Neuronal stem cell (in vitro differentiated cells): ENCODE data around the gene MCC.

Experiments used
- DNase-seq: peaks from one replicate; pipeline ENCODE4 v3.0.0-alpha.2; 2013; ENCODE audit warnings: low spot score
- H2AFZ ChIP-seq: one replicate; pipeline ENCODE4 v1.6.1; 2013; ENCODE audit warnings: mild to moderate bottlenecking, low read length, inconsistent platforms
- H2AK5ac ChIP-seq: 2 replicates; pipeline ENCODE4 v1.6.1; 2013; ENCODE audit warnings: low read depth, mild to moderate bottlenecking, inconsistent platforms, low read length, moderate library complexity, mixed read lengths
- H2BK120ac ChIP-seq: 2 replicates; pipeline ENCODE4 v1.6.1; 2013; ENCODE audit warnings: low read depth, mild to moderate bottlenecking, inconsistent platforms, low read length, moderate library complexity, mixed read lengths
- H2BK12ac ChIP-seq: one replicate; pipeline ENCODE4 v1.6.1; 2013; ENCODE audit warnings: low read length, inconsistent platforms
- H2BK15ac ChIP-seq: 2 replicates; pipeline ENCODE4 v1.6.1; 2013; ENCODE audit warnings: mild to moderate bottlenecking, low read length, inconsistent platforms, mixed read lengths
- H2BK5ac ChIP-seq: one replicate; pipeline ENCODE4 v1.6.1; 2013; ENCODE audit warnings: inconsistent platforms, mild to moderate bottlenecking, low read length, moderate library complexity
- H3K14ac ChIP-seq: one replicate; pipeline ENCODE4 v1.6.1; 2013; ENCODE audit warnings: low read length, inconsistent platforms
- H3K18ac ChIP-seq: 2 replicates; pipeline ENCODE4 v1.6.1; 2013; ENCODE audit warnings: low read length, inconsistent platforms
- H3K23ac ChIP-seq: 2 replicates; pipeline ENCODE4 v1.6.1; 2013; ENCODE audit warnings: low read depth, mild to moderate bottlenecking, mixed read lengths, low read length, inconsistent platforms; ENCODE audit not compliant: poor library complexity
- H3K27ac ChIP-seq: replicated peaks from 3 replicates; pipeline ENCODE4 v1.5.1; 2013; ENCODE audit warnings: low read length, inconsistent platforms
- H3K27me3 ChIP-seq, 3 experiments: 2 replicates each; pipeline ENCODE4 v1.6.1; 2013; ENCODE audit warnings: low read length in 3 of 3, mild to moderate bottlenecking in 2 of 3, inconsistent platforms in 1 of 3, low read depth in 1 of 3, mixed read lengths in 1 of 3, moderate library complexity in 1 of 3; ENCODE audit not compliant: control insufficient read depth in 3 of 3, insufficient read depth in 3 of 3
- H3K36me3 ChIP-seq, 2 donors: replicated peaks in 1 of 2; 2 replicates each; pipeline ENCODE4 v1.6.1; 2013; ENCODE audit warnings: low read length in 2 of 2; ENCODE audit not compliant: control insufficient read depth in 2 of 2, insufficient read depth in 2 of 2
- H3K4ac ChIP-seq: 2 replicates; pipeline ENCODE4 v1.6.1; 2013; ENCODE audit warnings: inconsistent platforms, mild to moderate bottlenecking, low read length, moderate library complexity
- H3K4me1 ChIP-seq, 2 donors: 1 replicate in 1 of 2; 2 replicates in 1 of 2; pipeline ENCODE4 v1.6.1; 2013; ENCODE audit warnings: low read length in 2 of 2, low read depth in 1 of 2; ENCODE audit not compliant: control insufficient read depth in 2 of 2, insufficient read depth in 1 of 2
- H3K4me2 ChIP-seq: one replicate; pipeline ENCODE4 v1.6.1; 2013; ENCODE audit warnings: mild to moderate bottlenecking, low read length, inconsistent platforms; ENCODE audit not compliant: insufficient read depth, poor library complexity, severe bottlenecking
- H3K4me3 ChIP-seq, 2 donors: 2 replicates each; pipeline ENCODE4 v1.5.1; 2013; ENCODE audit warnings: low read length in 2 of 2, mild to moderate bottlenecking in 2 of 2, inconsistent platforms in 1 of 2, moderate library complexity in 1 of 2
- H3K79me1 ChIP-seq: one replicate; pipeline ENCODE4 v1.6.1; 2013; ENCODE audit warnings: low read depth, mild to moderate bottlenecking, inconsistent platforms, low read length, moderate library complexity
- H3K9ac ChIP-seq: one replicate; pipeline ENCODE4 v1.6.1; 2013; ENCODE audit warnings: mild to moderate bottlenecking, low read depth, low read length, inconsistent platforms; ENCODE audit not compliant: poor library complexity
- H3K9me3 ChIP-seq, 2 donors: replicated peaks in 1 of 2; 2 replicates each; pipeline versions ENCODE3 to v1.6.1; 2013; ENCODE audit warnings: low read length in 2 of 2, mild to moderate bottlenecking in 2 of 2, inconsistent platforms in 1 of 2, low read depth in 1 of 2, mixed read lengths in 1 of 2, moderate library complexity in 1 of 2; ENCODE audit not compliant: control insufficient read depth in 2 of 2, insufficient read depth in 1 of 2
- H4K8ac ChIP-seq: one replicate; pipeline ENCODE4 v1.6.1; 2013; ENCODE audit warnings: low read depth, mild to moderate bottlenecking, inconsistent platforms, low read length, moderate library complexity
- H4K91ac ChIP-seq: one replicate; pipeline ENCODE4 v1.6.1; 2013; ENCODE audit warnings: low read length, low read depth, mild to moderate bottlenecking, inconsistent platforms; ENCODE audit not compliant: poor library complexity
- WGBS, 2 donors: extraction: QIAGEN DNeasy Blood & Tissue Kit; methylation state at CpG; one replicate each; pipeline ENCODE4 v1.1.7; 2013; ENCODE audit warnings: missing lambda C conversion rate in 2 of 2, mixed read lengths in 1 of 2; ENCODE audit not compliant: insufficient read length in 2 of 2, insufficient replicate concordance in 1 of 2; ENCODE audit errors: extremely low coverage in 2 of 2; 5-methylcytosine and 5-hydroxymethylcytosine counted together

Gene MCC

DNA sequence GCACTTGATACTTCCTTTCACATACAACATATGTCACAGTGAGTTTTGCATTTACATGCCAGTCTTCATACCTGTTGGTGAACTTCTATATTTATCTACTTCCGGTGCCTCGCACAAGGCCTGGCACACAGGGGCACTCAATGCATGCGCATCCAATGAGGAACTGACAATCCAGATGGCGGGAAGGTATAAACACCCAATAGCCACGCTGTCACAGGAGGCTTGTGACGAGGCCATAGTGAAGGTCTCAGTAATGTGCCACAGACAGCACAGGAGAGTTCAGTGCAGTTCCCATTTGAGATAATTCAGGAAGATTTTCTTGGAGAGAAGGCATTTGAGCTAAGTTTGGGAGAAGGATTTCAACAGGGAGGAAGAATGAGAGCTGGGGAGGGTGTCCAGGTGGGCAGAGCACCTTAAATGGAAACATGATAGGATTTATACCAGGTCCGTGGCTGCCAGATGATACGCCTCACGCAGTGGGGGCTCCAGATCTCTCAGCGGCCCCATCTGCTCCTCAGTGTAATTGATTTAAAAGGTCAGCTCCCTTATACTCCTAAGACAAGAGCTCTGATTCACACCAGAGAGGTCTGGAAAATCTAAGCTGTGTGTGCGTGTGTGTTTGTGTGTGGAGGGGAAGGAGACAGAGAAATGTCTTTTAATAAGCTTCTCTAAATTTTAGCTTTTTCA lies 305.5 kb downstream of the MCC start:
- Histone ChIP-seq H2BK15ac (no peak overlapping the region), H3K79me1 (no peaks in the 10 kb centered on the region), H3K27ac (no peak overlapping the region), H3K14ac (no peak overlapping the region), H3K27me3 (no peaks in the 10 kb centered on the region), H3K4me2 (no peak overlapping the region), H4K91ac (no peak overlapping the region), H3K18ac (no peak overlapping the region), H2AFZ (no peak overlapping the region), H4K8ac (no peak overlapping the region), H2BK12ac (no peak overlapping the region), H3K9ac (no peak overlapping the region), H2BK5ac (no peak overlapping the region), H3K4me1 (peaks cover 0 to 2% of the 10 kb centered on the region in 2 donors), H3K4me3 (no peak overlapping the region), H3K23ac (no peak overlapping the region), H3K9me3 (no peaks in the 10 kb centered on the region), H2BK120ac (no peak overlapping the region), H3K36me3 (no peaks in the 10 kb centered on the region), H2AK5ac (no peak overlapping the region), H3K4ac (no peak overlapping the region)
- no CpG with 5 or more reads among the region's 11 CpGs for WGBS, 2 donors
- DNase-seq: no peak

DNA sequence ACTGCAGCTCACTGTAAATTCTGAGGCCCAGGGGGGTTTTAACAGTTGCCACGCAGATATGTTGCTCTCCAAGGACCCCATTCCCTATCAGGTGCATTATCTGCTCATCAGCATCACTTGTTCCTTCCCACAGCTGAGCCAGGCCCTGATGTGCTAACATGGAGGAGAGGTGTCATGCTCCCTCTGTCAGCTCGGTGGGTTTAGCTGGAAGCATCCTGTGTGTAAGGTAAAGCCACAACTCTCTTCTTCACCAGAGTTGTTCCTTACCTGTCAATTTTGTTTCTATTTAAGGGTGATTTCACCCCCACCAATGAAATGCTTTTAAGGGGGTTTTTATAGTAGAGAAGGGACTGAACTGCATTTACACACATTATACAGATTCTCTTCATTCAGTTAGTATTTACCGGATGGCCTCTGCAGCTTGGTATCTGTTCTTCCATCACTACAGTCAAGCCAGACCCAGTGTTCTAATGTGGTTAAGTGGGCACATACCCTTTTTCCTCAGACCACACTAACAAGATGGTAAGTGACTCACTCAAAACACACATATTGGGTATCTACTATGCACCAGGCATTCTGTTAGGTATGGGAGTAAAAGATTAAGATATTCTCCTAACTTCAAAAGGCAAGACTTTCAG lies 306.3 kb downstream of the MCC start:
- Histone ChIP-seq H3K9ac (no peak overlapping the region), H3K27me3 (no peaks in the 10 kb centered on the region), H2BK12ac (no peak overlapping the region), H4K8ac (no peak overlapping the region), H2BK5ac (no peak overlapping the region), H3K4me1 (peaks cover 0 to 2% of the 10 kb centered on the region in 2 donors), H4K91ac (no peak overlapping the region), H2AK5ac (no peak overlapping the region), H3K4me2 (no peak overlapping the region), H3K4me3 (no peak overlapping the region), H3K27ac (no peak overlapping the region), H2BK15ac (no peak overlapping the region), H3K36me3 (no peaks in the 10 kb centered on the region), H2AFZ (no peak overlapping the region), H3K18ac (no peak overlapping the region), H3K14ac (no peak overlapping the region), H3K9me3 (no peaks in the 10 kb centered on the region), H3K79me1 (no peaks in the 10 kb centered on the region), H3K23ac (no peak overlapping the region), H3K4ac (no peak overlapping the region), H2BK120ac (no peak overlapping the region)
- WGBS, 2 donors: no CpG with 5 or more reads among the region's 3 CpGs
- no peak for DNase-seq

DNA sequence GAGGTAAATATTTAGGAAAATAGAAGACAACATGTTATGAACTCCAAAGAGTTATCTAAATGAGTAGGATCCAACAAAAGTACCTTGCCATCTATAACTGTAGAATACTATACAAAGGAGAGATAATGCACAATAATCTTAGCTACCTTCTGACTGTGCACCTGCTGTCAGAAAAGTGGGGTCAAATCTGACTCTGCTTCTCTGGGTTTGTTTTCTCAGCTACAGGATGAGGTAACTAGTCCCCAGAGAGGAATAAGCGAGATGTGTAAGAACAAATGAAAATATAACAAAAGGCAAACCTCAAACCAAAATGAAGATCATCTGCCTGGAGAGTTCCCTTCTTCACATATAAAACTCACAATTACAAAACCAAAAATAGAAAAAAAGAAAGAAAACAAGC lies 306.8 kb downstream of the MCC start:
- H3K4me2 ChIP-seq: no peak overlapping the region
- no peak overlapping the region for H2BK120ac ChIP-seq
- WGBS, 2 donors: no CpG with 5 or more reads among the region's 1 CpG

DNA sequence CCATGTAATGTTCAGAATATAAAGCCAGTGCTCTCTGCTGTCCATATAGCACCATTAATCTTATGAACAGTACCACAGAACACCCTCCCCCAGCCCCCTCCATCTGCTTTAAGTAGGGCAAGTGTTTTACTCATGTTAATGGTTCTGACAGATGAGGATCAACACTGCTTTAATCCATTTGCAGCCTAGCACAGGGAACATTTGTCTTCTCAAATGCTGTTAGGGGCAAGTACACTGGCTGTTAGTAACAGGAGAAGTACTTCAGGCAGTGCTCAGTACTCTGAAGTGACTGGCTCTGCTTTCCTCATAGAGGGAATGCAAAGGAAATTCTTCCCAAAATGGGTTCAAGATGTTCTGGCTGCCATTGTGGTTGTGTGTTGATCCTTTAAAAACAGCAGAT lies 309.1 kb downstream of the MCC start:
- H3K14ac ChIP-seq: no peak overlapping the region

More for the DNA sequence above, 306.8 kb downstream of the MCC start:
- H2BK5ac ChIP-seq: no peak overlapping the region
- H2AFZ ChIP-seq: no peak overlapping the region
- no peaks in the 10 kb centered on the region for H3K27me3 ChIP-seq
- no peaks in the 10 kb centered on the region for H3K79me1 ChIP-seq
- no peak overlapping the region for H2AK5ac ChIP-seq
- no peak overlapping the region for H3K14ac ChIP-seq
- H3K23ac ChIP-seq: no peak overlapping the region
- no peak overlapping the region for H3K27ac ChIP-seq
- H4K91ac ChIP-seq: no peak overlapping the region
- no peak overlapping the region for H3K9ac ChIP-seq
- H3K4me1 ChIP-seq: peaks cover 0 to 2% of the 10 kb centered on the region in 2 donors
- no peaks in the 10 kb centered on the region for H3K9me3 ChIP-seq
- H3K4ac ChIP-seq: no peak overlapping the region
- H2BK12ac ChIP-seq: no peak overlapping the region
- no peak for DNase-seq
- H3K18ac ChIP-seq: no peak overlapping the region
- no peak overlapping the region for H4K8ac ChIP-seq
- no peaks in the 10 kb centered on the region for H3K36me3 ChIP-seq
- H2BK15ac ChIP-seq: no peak overlapping the region
- no peak overlapping the region for H3K4me3 ChIP-seq

More for the DNA sequence above, 309.1 kb downstream of the MCC start:
- H3K4ac ChIP-seq: no peak overlapping the region
- no peak overlapping the region for H3K23ac ChIP-seq
- H2AK5ac ChIP-seq: no peak overlapping the region
- no peak overlapping the region for H3K9ac ChIP-seq
- no peaks in the 10 kb centered on the region for H3K79me1 ChIP-seq
- H3K36me3 ChIP-seq: no peaks in the 10 kb centered on the region
- no peak for DNase-seq
- no peak overlapping the region for H3K27ac ChIP-seq
- no peak overlapping the region for H2BK12ac ChIP-seq
- H2BK120ac ChIP-seq: no peak overlapping the region
- H3K27me3 ChIP-seq: no peaks in the 10 kb centered on the region
- no peak overlapping the region for H2AFZ ChIP-seq
- no peak overlapping the region for H2BK15ac ChIP-seq
- H4K8ac ChIP-seq: no peak overlapping the region
- no peaks in the 10 kb centered on the region for H3K9me3 ChIP-seq
- H3K4me2 ChIP-seq: no peak overlapping the region
- H3K4me3 ChIP-seq: no peak overlapping the region
- no peak overlapping the region for H3K18ac ChIP-seq
- H2BK5ac ChIP-seq: no peak overlapping the region
- no peak overlapping the region for H4K91ac ChIP-seq
- peaks cover 0 to 2% of the 10 kb centered on the region in 2 donors for H3K4me1 ChIP-seq
